ENCODE results near the gene LYRM7.

- TF ChIP-seq CTCF (IDR thresholded peaks at IDR 0.05) (no peak), POLR2A (IDR thresholded peaks at IDR 0.05) (no peak)
Measured at GRCh38 chr5:131214609-131215227, 44.0 kb downstream of the LYRM7 start.

Data from prostate gland (tissue), 2 donors.